Neural progenitor cell (in vitro differentiated cells): ENCODE results near the gene CHPF2.

ENCODE experiments used
- CTCF ChIP-seq: fragments of 200-600 bp; sonication (generic); IDR thresholded peaks from 2 replicates; pipeline ENCODE4 v1.5.1; 2017; ENCODE audit warnings: antibody characterized with exemption, mild to moderate bottlenecking
- EZH2phosphoT487 ChIP-seq: fragments of 200-600 bp; sonication (generic); IDR thresholded peaks from 2 replicates; pipeline ENCODE4 v1.6.1; 2017; ENCODE audit warnings: antibody characterized with exemption

- TF ChIP-seq CTCF = no peak
- TF ChIP-seq EZH2phosphoT487 = no peak
These were observed 20.9 kb downstream of the CHPF2 start for GRCh38 chr7:151252961-151253711.
